ENCODE measurements around the gene TRAF6. TPM values are rescaled to one million over a fixed set of nuclear protein-coding genes. Genes with fewer than 3 reads are reported as not detected.
"Not testable (repeated sequence)": the region's sequence is repeated elsewhere in the genome, so short reads cannot be mapped to it uniquely, and the experiment has no call there.

Gene TRAF6, protein sequence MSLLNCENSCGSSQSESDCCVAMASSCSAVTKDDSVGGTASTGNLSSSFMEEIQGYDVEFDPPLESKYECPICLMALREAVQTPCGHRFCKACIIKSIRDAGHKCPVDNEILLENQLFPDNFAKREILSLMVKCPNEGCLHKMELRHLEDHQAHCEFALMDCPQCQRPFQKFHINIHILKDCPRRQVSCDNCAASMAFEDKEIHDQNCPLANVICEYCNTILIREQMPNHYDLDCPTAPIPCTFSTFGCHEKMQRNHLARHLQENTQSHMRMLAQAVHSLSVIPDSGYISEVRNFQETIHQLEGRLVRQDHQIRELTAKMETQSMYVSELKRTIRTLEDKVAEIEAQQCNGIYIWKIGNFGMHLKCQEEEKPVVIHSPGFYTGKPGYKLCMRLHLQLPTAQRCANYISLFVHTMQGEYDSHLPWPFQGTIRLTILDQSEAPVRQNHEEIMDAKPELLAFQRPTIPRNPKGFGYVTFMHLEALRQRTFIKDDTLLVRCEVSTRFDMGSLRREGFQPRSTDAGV
- total RNA-seq (10 to 100 TPM; 10.1 to 17.4 (median 15.1) TPM), polyA plus RNA-seq (1 to 10 TPM; 2.7 to 6.6 TPM)
- long read RNA-seq, donor 1, full-length matches to known transcripts = 8 of 12 reads
- long read RNA-seq, donor 1, partial matches to known transcripts = 0 of 12 reads
- long read RNA-seq, donor 1, other reads (novel, unspliced or antisense) = 4 of 12 reads
- long read RNA-seq, donor 2, full-length matches to known transcripts = 25 of 32 reads
- long read RNA-seq, donor 2, partial matches to known transcripts = 3 of 32 reads
- long read RNA-seq, donor 2, other reads (novel, unspliced or antisense) = 4 of 32 reads
- long read RNA-seq, donor 3, full-length matches to known transcripts = 7 of 10 reads
- long read RNA-seq, donor 3, partial matches to known transcripts = 1 of 10 reads
- long read RNA-seq, donor 3, other reads (novel, unspliced or antisense) = 2 of 10 reads

DNA sequence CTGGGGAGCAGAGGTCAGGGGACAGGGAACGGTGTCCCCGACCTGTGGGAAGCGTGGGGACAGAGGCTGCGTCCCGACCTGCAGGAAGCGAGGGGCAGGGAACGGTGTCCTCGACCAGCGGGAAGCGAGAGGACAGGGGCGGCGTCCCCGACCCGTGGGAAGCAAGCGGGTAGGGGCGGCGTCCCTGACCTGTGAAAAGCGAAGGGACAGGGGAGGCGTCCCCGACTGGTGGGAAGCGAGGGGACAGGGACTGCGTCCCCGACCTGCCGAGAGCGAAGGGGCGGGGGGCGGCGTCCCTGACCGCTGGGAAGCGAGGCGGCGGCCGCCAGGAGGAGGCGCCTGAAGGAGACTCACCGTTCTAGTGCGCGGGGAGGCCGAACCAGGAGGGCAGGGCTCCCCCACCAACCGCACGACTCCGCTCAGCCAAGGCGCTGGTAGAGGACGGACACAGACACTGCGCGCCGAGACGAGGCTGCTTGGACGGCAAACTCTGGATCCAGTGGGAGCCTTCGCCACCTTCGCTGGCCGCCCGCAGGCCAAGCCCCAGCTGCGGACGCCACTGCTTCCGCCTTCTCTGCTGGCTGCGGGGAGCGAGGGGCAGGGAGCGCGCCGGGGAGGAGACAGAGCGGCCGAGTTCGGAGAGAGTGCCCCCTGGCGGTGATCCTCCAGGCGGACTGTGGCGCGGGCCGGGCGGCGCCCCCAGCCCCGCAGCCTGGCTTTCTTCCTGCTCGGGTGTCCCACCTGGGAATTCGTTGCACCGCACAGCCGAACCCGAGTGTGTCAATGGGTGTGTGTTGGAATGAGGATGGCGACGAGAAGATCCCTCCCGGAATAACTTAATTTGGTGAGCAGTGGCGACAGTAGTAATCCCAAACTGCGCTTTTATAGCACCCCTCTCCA lies at the start of gene TRAF6:
Gene TRAF6 (minus strand): TSS at position 579 of the 900 bp plus-strand sequence. CDS start 8,757 bp downstream, outside the sequence.
- Histone ChIP-seq H3K27ac (peak within 1 kb of the TSS; percentile 73 to 96 (median 89)), H3K27me3 (no peaks in the 10 kb centered on the region), H3K4me3 (peak within 1 kb of the TSS; percentile 62 to 98 (median 86)), H3K36me3 (no peaks in the 10 kb centered on the region), H3K4me1 (peaks cover 0 to 46% (median 25%) of the 10 kb centered on the region in 12 donors), H3K9me3 (peaks cover 0 to 16% (median 7%) of the 10 kb centered on the region in 12 donors)
- 0% methylated on average over 48 to 81 of the region's 81 CpGs for WGBS, 4 donors
- DNase-seq (peak; percentile 91 to 96 (median 92)), ATAC-seq (peak; percentile 93 to 97 (median 97))
- TF ChIP-seq, protein P1, sequence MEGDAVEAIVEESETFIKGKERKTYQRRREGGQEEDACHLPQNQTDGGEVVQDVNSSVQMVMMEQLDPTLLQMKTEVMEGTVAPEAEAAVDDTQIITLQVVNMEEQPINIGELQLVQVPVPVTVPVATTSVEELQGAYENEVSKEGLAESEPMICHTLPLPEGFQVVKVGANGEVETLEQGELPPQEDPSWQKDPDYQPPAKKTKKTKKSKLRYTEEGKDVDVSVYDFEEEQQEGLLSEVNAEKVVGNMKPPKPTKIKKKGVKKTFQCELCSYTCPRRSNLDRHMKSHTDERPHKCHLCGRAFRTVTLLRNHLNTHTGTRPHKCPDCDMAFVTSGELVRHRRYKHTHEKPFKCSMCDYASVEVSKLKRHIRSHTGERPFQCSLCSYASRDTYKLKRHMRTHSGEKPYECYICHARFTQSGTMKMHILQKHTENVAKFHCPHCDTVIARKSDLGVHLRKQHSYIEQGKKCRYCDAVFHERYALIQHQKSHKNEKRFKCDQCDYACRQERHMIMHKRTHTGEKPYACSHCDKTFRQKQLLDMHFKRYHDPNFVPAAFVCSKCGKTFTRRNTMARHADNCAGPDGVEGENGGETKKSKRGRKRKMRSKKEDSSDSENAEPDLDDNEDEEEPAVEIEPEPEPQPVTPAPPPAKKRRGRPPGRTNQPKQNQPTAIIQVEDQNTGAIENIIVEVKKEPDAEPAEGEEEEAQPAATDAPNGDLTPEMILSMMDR (IDR thresholded peaks at IDR 0.05) = peak in 11 of 12 donors; percentile 82 to 96 (median 92)
- TF ChIP-seq POLR2A (IDR thresholded peaks at IDR 0.05) = peak in 1 of 2 donors; percentile 75
- intact Hi-C loops (cut with DNase I) = loop anchor here in 2 of 10 donors (2.0 to 10.0 kb wide), 3 partner anchors 31 to 1595 kb away; partner anchors contain the start of genes APIP (in 1 of the 2), IFTAP (in 1 of the 2), PDHX (in 1 of the 2) and RAG2 (in 1 of the 2)

DNA sequence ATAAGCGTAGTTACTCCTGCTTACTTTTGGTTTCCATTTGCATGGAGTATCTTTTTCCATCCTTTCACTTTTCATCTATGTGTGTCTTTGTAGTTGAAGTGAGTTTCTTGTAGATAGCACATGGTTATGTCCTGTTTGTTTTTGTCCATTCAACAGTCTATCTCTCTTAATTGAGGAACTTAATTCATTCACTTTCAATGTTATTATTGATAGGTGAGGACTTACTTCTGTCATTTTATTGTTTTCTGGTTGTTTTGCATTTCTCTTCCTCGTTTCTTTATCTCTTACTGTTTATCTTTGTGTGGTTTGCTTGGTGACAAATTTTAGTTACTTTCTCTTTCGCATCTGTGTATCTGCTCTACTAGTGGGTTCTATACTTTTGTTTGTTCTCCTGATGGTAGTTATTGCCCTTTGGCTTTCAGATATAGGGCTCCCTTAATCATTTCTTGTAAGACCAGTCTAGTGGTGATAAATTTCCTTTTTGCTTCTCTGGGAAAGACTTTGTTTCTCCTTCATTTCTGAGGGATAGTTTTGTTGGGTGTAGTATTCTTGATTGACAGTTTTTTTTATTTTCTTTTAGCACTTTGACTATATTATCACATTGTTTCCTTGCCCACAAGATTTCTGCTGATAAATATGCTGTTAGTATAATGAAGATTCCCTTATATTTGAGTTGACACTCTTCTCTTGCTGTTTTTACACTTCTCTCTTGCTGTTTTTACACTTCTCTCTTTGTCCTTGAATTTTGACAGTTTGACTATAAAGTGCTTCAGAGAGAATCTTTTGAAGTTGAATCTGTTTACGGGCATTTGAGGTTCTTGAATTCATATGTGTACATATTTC lies 48.7 kb upstream of the TRAF6 start:
- Histone ChIP-seq H3K36me3 (no peaks in the 10 kb centered on the region), H3K27ac (peak overlapping the region in 1 of 12 donors; percentile 32), H3K4me1 (peaks cover 0 to 7% (median 0%) of the 10 kb centered on the region in 12 donors), H3K27me3 (no peaks in the 10 kb centered on the region), H3K9me3 (peaks cover 0 to 15% (median 3%) of the 10 kb centered on the region in 12 donors), H3K4me3 (no peak overlapping the region)
- intact Hi-C loops (cut with DNase I) = no loop called here
- ATAC-seq = no peak
- no peak for TF ChIP-seq POLR2A (IDR thresholded peaks at IDR 0.05)
- TF ChIP-seq, protein P1 (IDR thresholded peaks at IDR 0.05) = no peak
- no peak for DNase-seq
- 70 to 74% (median 73%) methylated on average over 4 of the region's 4 CpGs for WGBS, 4 donors

DNA sequence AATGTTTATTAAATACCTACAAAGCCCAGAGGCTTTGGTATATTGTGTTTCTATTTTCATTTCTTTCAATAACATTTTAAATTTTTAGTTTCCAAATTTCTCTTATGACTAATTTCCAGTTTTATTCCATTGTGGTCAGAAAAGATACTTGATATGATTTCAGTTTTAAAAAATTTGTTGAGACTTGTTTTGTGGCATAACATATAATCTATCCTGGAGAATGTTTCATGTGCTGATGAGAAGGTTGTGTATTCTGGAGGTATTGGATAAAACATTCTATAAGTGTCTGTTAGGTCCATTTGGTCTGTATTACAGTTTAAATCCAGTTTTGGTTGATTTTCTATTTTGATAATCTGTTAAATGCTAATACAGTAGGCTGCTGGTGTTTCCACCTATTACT lies 47.9 kb upstream of the TRAF6 start:
- H3K4me1 ChIP-seq = peaks cover 0 to 7% (median 0%) of the 10 kb centered on the region in 12 donors
- H3K27me3 ChIP-seq = no peaks in the 10 kb centered on the region
- no peak for TF ChIP-seq POLR2A (IDR thresholded peaks at IDR 0.05)
- TF ChIP-seq, protein P1 (IDR thresholded peaks at IDR 0.05) = no peak
- peaks cover 0 to 15% (median 3%) of the 10 kb centered on the region in 12 donors for H3K9me3 ChIP-seq
- H3K27ac ChIP-seq = no peak overlapping the region
- no peak overlapping the region for H3K4me3 ChIP-seq
- no peak for ATAC-seq
- no peaks in the 10 kb centered on the region for H3K36me3 ChIP-seq
- intact Hi-C loops (cut with DNase I) = no loop called here
- no peak for DNase-seq

DNA sequence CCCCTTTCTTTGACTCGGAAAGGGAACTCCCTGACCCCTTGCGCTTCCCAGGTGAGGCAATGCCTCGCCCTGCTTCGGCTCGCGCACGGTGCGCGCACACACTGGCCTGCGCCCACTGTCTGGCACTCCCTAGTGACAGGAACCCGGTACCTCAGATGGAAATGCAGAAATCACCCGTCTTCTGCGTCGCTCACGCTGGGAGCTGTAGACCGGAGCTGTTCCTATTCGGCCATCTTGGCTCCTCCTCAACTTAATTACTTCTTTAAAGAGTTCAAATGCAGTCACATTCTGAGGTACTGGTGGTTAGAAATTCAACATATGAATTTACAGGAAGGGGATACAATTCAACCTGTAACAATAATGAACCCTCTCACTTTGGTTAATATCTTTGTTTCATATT lies 47.3 kb upstream of the TRAF6 start:
- H3K4me1 ChIP-seq; ATAC-seq; H3K27ac ChIP-seq; H3K27me3 ChIP-seq; H3K4me3 ChIP-seq; H3K36me3 ChIP-seq; DNase-seq; intact Hi-C loops (cut with DNase I): not testable (repeated sequence)
- WGBS, 4 donors = 92 to 98% (median 96%) methylated on average over 12 to 16 of the region's 17 CpGs
- H3K9me3 ChIP-seq = peaks cover 0 to 15% (median 3%) of the 10 kb centered on the region in 12 donors

All from heart left ventricle (tissue), 16 donors.